Measurements from ENCODE around the gene NEB.

DNA sequence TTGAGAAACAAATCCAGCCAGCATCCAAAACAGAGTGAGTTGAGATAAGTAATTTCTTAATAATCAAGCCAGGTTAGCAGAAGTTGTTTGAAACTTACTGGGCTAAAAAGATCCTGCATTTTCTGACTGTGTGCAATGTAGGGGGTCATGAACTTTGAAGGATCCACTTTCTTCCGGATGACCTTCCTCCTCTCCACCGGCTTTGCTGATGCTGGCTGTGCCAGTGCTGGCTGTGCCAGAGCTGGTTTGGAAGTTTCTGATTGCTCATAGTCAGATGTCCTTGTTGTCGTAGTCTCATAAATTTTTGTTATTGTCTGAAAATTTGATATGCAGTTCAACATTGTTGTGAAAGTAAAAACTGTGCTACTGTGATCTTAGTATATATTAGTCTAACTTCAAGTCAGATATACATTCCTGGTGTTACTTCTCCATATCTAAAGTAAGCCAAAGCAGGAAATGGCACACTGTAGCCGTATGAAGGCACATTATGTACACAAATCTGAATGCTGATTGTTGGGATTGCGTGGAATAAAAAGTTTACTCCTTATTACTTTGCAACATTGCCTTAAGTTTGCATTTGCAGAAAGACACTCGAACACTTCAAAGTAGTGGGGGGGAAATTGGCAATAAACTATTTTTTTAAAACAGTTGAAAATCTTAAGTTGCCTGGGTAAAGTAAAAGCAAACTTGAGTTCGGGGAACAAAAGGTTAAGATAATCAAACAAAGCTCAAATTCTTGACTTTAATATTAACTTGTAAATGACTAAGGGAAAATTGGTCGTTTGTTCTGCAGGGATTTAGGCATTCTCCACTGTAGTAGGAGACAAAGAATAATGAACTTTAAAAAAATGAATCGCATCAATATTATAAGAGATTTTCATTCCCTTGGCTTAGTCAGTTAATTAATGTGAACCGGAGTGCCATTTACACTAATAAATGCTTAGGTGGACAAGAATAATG, 6.4 kb downstream of the NEB start:
- TF ChIP-seq, protein P1, sequence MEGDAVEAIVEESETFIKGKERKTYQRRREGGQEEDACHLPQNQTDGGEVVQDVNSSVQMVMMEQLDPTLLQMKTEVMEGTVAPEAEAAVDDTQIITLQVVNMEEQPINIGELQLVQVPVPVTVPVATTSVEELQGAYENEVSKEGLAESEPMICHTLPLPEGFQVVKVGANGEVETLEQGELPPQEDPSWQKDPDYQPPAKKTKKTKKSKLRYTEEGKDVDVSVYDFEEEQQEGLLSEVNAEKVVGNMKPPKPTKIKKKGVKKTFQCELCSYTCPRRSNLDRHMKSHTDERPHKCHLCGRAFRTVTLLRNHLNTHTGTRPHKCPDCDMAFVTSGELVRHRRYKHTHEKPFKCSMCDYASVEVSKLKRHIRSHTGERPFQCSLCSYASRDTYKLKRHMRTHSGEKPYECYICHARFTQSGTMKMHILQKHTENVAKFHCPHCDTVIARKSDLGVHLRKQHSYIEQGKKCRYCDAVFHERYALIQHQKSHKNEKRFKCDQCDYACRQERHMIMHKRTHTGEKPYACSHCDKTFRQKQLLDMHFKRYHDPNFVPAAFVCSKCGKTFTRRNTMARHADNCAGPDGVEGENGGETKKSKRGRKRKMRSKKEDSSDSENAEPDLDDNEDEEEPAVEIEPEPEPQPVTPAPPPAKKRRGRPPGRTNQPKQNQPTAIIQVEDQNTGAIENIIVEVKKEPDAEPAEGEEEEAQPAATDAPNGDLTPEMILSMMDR (IDR thresholded peaks at IDR 0.05): no peak
- TF ChIP-seq POLR2A (IDR thresholded peaks at IDR 0.05): no peak
